GM21529 (cell line): ENCODE results near the gene RASD1.

Experiments used
- ATAC-seq: cut with Tn5 transposase; IDR thresholded peaks from one replicate; pipeline ENCODE4 v1.9.1; 2021; ENCODE audit not compliant: unreplicated experiment

The RASD1 gene

GRCh38 chr17:17511881-17512858 lies 16.0 kb upstream of the RASD1 start:
- ATAC-seq = no peak

GRCh38 chr17:17511293-17511741 lies 15.1 kb upstream of the RASD1 start:
- no peak for ATAC-seq

GRCh38 chr17:17510456-17511292 lies 14.5 kb upstream of the RASD1 start:
- ATAC-seq = no peak

- ATAC-seq = no peak
These were observed 13.6 kb upstream of the RASD1 start for GRCh38 chr17:17509601-17510425.

- no peak for ATAC-seq
These were observed 12.7 kb upstream of the RASD1 start for GRCh38 chr17:17508646-17509591.

GRCh38 chr17:17508019-17508535 lies 11.9 kb upstream of the RASD1 start:
- ATAC-seq = no peak

- no peak for ATAC-seq
These were observed 11.3 kb upstream of the RASD1 start for GRCh38 chr17:17507465-17508011.

GRCh38 chr17:17506893-17507464 lies 10.8 kb upstream of the RASD1 start:
- no peak for ATAC-seq

GRCh38 chr17:17506181-17506741 lies 10.1 kb upstream of the RASD1 start:
- no peak for ATAC-seq

- no peak for ATAC-seq
These were observed 9.5 kb upstream of the RASD1 start for GRCh38 chr17:17505610-17506171.

- ATAC-seq = no peak
These were observed 9.0 kb upstream of the RASD1 start for GRCh38 chr17:17505151-17505550.

- no peak for ATAC-seq
These were observed 8.3 kb upstream of the RASD1 start for GRCh38 chr17:17504341-17505140.

- ATAC-seq = no peak
These were observed 7.5 kb upstream of the RASD1 start for GRCh38 chr17:17503566-17504130.

GRCh38 chr17:17502741-17503565 lies 6.8 kb upstream of the RASD1 start:
- ATAC-seq = no peak

GRCh38 chr17:17500999-17501605 lies 4.9 kb upstream of the RASD1 start:
- ATAC-seq = no peak
